Loucy (cell line): Measurements from ENCODE around the gene DTNB.

Experiments used
- H2AFZ ChIP-seq: fragments of 200-600 bp; sonication (generic); 2 replicates; pipeline ENCODE4 v1.6.0; 2016; ENCODE audit warnings: antibody characterized with exemption, mild to moderate bottlenecking, low read length, moderate library complexity
- H3F3A ChIP-seq: fragments of 200-600 bp; 2 replicates; pipeline ENCODE4 v1.6.0; 2016; ENCODE audit warnings: antibody characterized with exemption, low read depth, mild to moderate bottlenecking
- H3K27me3 ChIP-seq: fragments of 200-600 bp; sonication (generic); 2 replicates; pipeline ENCODE4 v1.6.1; 2014; ENCODE audit warnings: low read length, mild to moderate bottlenecking; ENCODE audit not compliant: insufficient read depth, poor library complexity, severe bottlenecking
- H3K36me3 ChIP-seq: fragments of 200-600 bp; sonication (generic); 2 replicates; pipeline ENCODE4 v1.6.1; 2016; ENCODE audit warnings: low read length; ENCODE audit not compliant: insufficient read depth
- H3K4me1 ChIP-seq: fragments of 200-600 bp; sonication (generic); 2 replicates; pipeline ENCODE4 v1.5.1; 2014; ENCODE audit warnings: low read length, mild to moderate bottlenecking; ENCODE audit not compliant: insufficient read depth, poor library complexity, severe bottlenecking
- H3K4me2 ChIP-seq: fragments of 200-600 bp; sonication (generic); 2 replicates; pipeline ENCODE4 v1.6.0; 2014; ENCODE audit warnings: antibody characterized with exemption, low read length, low read depth, mild to moderate bottlenecking; ENCODE audit not compliant: poor library complexity, severe bottlenecking
- H3K4me3 ChIP-seq: fragments of 200-600 bp; sonication (generic); 2 replicates; pipeline ENCODE4 v1.5.1; 2014; ENCODE audit warnings: low read length, mild to moderate bottlenecking, mixed read lengths; ENCODE audit not compliant: poor library complexity, severe bottlenecking
- H3K79me2 ChIP-seq: fragments of 200-600 bp; sonication (generic); 2 replicates; pipeline ENCODE4 v1.6.1; 2014; ENCODE audit warnings: low read length; ENCODE audit not compliant: insufficient read depth
- H3K9ac ChIP-seq: fragments of 200-600 bp; sonication (generic); 2 replicates; pipeline ENCODE4 v1.6.0; 2014; ENCODE audit warnings: mild to moderate bottlenecking, low read depth, low read length, moderate library complexity; ENCODE audit not compliant: poor library complexity, severe bottlenecking
- H3K9me2 ChIP-seq: fragments of 200-600 bp; sonication (generic); replicated peaks from 2 replicates; pipeline ENCODE4 v1.6.1; 2016; ENCODE audit warnings: low read depth, low read length, mixed read lengths
- H3K9me3 ChIP-seq: fragments of 200-600 bp; sonication (generic); 2 replicates; pipeline ENCODE4 v1.6.1; 2014; ENCODE audit warnings: mild to moderate bottlenecking, antibody characterized with exemption, low read length, low read depth; ENCODE audit not compliant: insufficient read depth
- H4K20me1 ChIP-seq: fragments of 200-600 bp; sonication (generic); 2 replicates; pipeline ENCODE4 v1.6.0; 2014; ENCODE audit warnings: antibody characterized with exemption, low read length, mild to moderate bottlenecking; ENCODE audit not compliant: insufficient read depth, poor library complexity, severe bottlenecking
- CTCF ChIP-seq: fragments of 200-600 bp; sonication (generic); conservative IDR thresholded peaks from 2 replicates; pipeline ENCODE4 v1.5.1; 2014; ENCODE audit warnings: mild to moderate bottlenecking, antibody characterized with exemption, low read length
- EZH2phosphoT487 ChIP-seq: fragments of 200-600 bp; IDR thresholded peaks from 2 replicates; pipeline ENCODE4 v1.6.1; 2018; ENCODE audit warnings: antibody characterized with exemption, mild to moderate bottlenecking, moderate library complexity, borderline replicate concordance

The DTNB gene

GRCh38 chr2:25597881-25598280 lies 75.5 kb downstream of the DTNB start:
- H3K9me2 ChIP-seq = no peaks in the 10 kb centered on the region
- no peaks in the 10 kb centered on the region for H4K20me1 ChIP-seq
- no peak overlapping the region for H3K4me3 ChIP-seq
- TF ChIP-seq CTCF (no peak), EZH2phosphoT487 (no peak)
- no peaks in the 10 kb centered on the region; the same call in 1 of the 2 replicates for H3K36me3 ChIP-seq
- H3K9me3 ChIP-seq = no peaks in the 10 kb centered on the region
- H2AFZ ChIP-seq = no peak overlapping the region
- no peaks in the 10 kb centered on the region for H3F3A ChIP-seq
- no peak overlapping the region for H3K4me2 ChIP-seq
- H3K27me3 ChIP-seq = no peaks in the 10 kb centered on the region
- no peak overlapping the region for H3K9ac ChIP-seq
- H3K79me2 ChIP-seq = no peaks in the 10 kb centered on the region
- peaks cover 3% of the 10 kb centered on the region for H3K4me1 ChIP-seq

GRCh38 chr2:25596516-25597244 lies 76.7 kb downstream of the DTNB start:
- Histone ChIP-seq H3K9ac (no peak overlapping the region), H2AFZ (no peak overlapping the region), H3K79me2 (no peaks in the 10 kb centered on the region), H3K4me1 (peaks cover 9% of the 10 kb centered on the region), H3K9me2 (no peaks in the 10 kb centered on the region), H3K36me3 (no peaks in the 10 kb centered on the region; the same call in 1 of the 2 replicates), H3F3A (no peaks in the 10 kb centered on the region), H3K4me3 (no peak overlapping the region), H3K9me3 (no peaks in the 10 kb centered on the region), H4K20me1 (no peaks in the 10 kb centered on the region), H3K27me3 (no peaks in the 10 kb centered on the region), H3K4me2 (no peak overlapping the region)
- TF ChIP-seq EZH2phosphoT487 (no peak), CTCF (no peak)

- H3K27me3 ChIP-seq = no peaks in the 10 kb centered on the region
- H3F3A ChIP-seq = no peaks in the 10 kb centered on the region
- H4K20me1 ChIP-seq = no peaks in the 10 kb centered on the region
- TF ChIP-seq CTCF = no peak
- no peak for TF ChIP-seq EZH2phosphoT487
- no peaks in the 10 kb centered on the region for H3K9me3 ChIP-seq
- no peaks in the 10 kb centered on the region for H3K9me2 ChIP-seq
- peaks cover 10% of the 10 kb centered on the region for H3K4me1 ChIP-seq
- H3K36me3 ChIP-seq = no peaks in the 10 kb centered on the region; the same call in 1 of the 2 replicates
- H3K9ac ChIP-seq = no peak overlapping the region
- H3K79me2 ChIP-seq = no peaks in the 10 kb centered on the region
- H3K4me2 ChIP-seq = no peak overlapping the region
- no peak overlapping the region for H2AFZ ChIP-seq
- H3K4me3 ChIP-seq = no peak overlapping the region
These were observed 78.0 kb downstream of the DTNB start for GRCh38 chr2:25595393-25595792.
